ENCODE measurements around the gene MIEF2. TPM values are rescaled to one million over a fixed set of nuclear protein-coding genes. Genes with fewer than 3 reads are reported as not detected.

Gene MIEF2
- total RNA-seq, 4 donors from 2014 or later = 12.8 to 34.5 (median 18.1) TPM

GRCh38 chr17:18230288-18231141 lies 29.9 kb upstream of the MIEF2 start:
- H3K4me1 ChIP-seq = peaks cover 0 to 8% of the 10 kb centered on the region in 2 donors
- no peaks in the 10 kb centered on the region for H3K9me3 ChIP-seq
- DNase-seq = no peak
- no peak overlapping the region for H3K4me3 ChIP-seq
- no peak overlapping the region for H3K27ac ChIP-seq
- H3K27me3 ChIP-seq = no peaks in the 10 kb centered on the region
- intact Hi-C loops (cut with DNase I; ENCODE audit: low total_unique reads) = no loop called here
- H3K36me3 ChIP-seq = no peaks in the 10 kb centered on the region
- TF ChIP-seq CTCF (IDR thresholded peaks at IDR 0.05) = no peak
- no peak for TF ChIP-seq POLR2A (IDR thresholded peaks at IDR 0.05)

GRCh38 chr17:18231164-18231563 lies 29.3 kb upstream of the MIEF2 start:
- no peaks in the 10 kb centered on the region for H3K9me3 ChIP-seq
- intact Hi-C loops (cut with DNase I; ENCODE audit: low total_unique reads) = no loop called here
- H3K4me3 ChIP-seq = no peak overlapping the region
- no peaks in the 10 kb centered on the region for H3K36me3 ChIP-seq
- no peak for DNase-seq
- H3K27ac ChIP-seq = no peak overlapping the region
- TF ChIP-seq CTCF (IDR thresholded peaks at IDR 0.05) = no peak
- TF ChIP-seq POLR2A (IDR thresholded peaks at IDR 0.05) = no peak
- peaks cover 0 to 7% of the 10 kb centered on the region in 2 donors for H3K4me1 ChIP-seq
- H3K27me3 ChIP-seq = no peaks in the 10 kb centered on the region

GRCh38 chr17:18233803-18234518 lies 26.5 kb upstream of the MIEF2 start:
- H3K36me3 ChIP-seq = no peaks in the 10 kb centered on the region
- H3K9me3 ChIP-seq = no peaks in the 10 kb centered on the region
- TF ChIP-seq POLR2A (IDR thresholded peaks at IDR 0.05) (no peak), CTCF (IDR thresholded peaks at IDR 0.05) (no peak)
- no peaks in the 10 kb centered on the region for H3K4me1 ChIP-seq
- no peak overlapping the region for H3K4me3 ChIP-seq
- intact Hi-C loops (cut with DNase I; ENCODE audit: low total_unique reads) = no loop called here
- no peak for DNase-seq
- no peaks in the 10 kb centered on the region for H3K27me3 ChIP-seq
- no peak overlapping the region for H3K27ac ChIP-seq

GRCh38 chr17:18234853-18235380 lies 25.5 kb upstream of the MIEF2 start:
- TF ChIP-seq POLR2A (IDR thresholded peaks at IDR 0.05) (no peak), CTCF (IDR thresholded peaks at IDR 0.05) (no peak)
- no peaks in the 10 kb centered on the region for H3K36me3 ChIP-seq

More at GRCh38 chr17:18234853-18235380, 25.5 kb upstream of the MIEF2 start:
- DNase-seq = no peak
- H3K27me3 ChIP-seq = no peaks in the 10 kb centered on the region
- no peak overlapping the region for H3K27ac ChIP-seq
- no peak overlapping the region for H3K4me3 ChIP-seq
- no peaks in the 10 kb centered on the region for H3K4me1 ChIP-seq
- H3K9me3 ChIP-seq = no peaks in the 10 kb centered on the region
- intact Hi-C loops (cut with DNase I; ENCODE audit: low total_unique reads) = no loop called here
